Keratinocyte (primary cell): Measurements from ENCODE around the gene GIT1. TPM values are rescaled to one million over a fixed set of nuclear protein-coding genes. Genes with fewer than 3 reads are reported as not detected.

Source experiments
- DNase-seq: peaks from one replicate; pipeline ENCODE4 v3.0.0-alpha.2; 2011; ENCODE audit warnings: low read depth, missing footprints, low spot score
- FAIRE-seq: peaks from 2 replicates; lab custom pipeline; 2011; peaks lifted over from hg19 to GRCh38; lab: Jason Lieb, UNC
- H2AFZ ChIP-seq: 2 replicates; pipeline ENCODE4 v1.6.0; 2012; ENCODE audit warnings: low read length, control low read depth, inconsistent platforms; ENCODE audit not compliant: control insufficient read depth
- H3K27ac ChIP-seq: 2 replicates; pipeline ENCODE4 v1.5.1; 2011; ENCODE audit warnings: low read length; ENCODE audit not compliant: control insufficient read depth, insufficient read depth
- H3K27me3 ChIP-seq: 3 replicates; pipeline ENCODE4 v1.6.0; 2011; ENCODE audit warnings: low read length; ENCODE audit not compliant: control insufficient read depth, insufficient read depth; ENCODE audit errors: extremely low read depth
- H3K36me3 ChIP-seq, 2 experiments: 2 replicates in 1 of 2; 3 replicates in 1 of 2; pipeline ENCODE4 v1.5.1; 2011; ENCODE audit warnings: low read length in 2 of 2, mild to moderate bottlenecking in 1 of 2; ENCODE audit not compliant: control insufficient read depth in 2 of 2, insufficient read depth in 2 of 2; ENCODE audit errors: extremely low read depth in 1 of 2
- H3K4me1 ChIP-seq: 3 replicates; pipeline ENCODE4 v1.5.1; 2011; ENCODE audit warnings: low read length; ENCODE audit not compliant: control insufficient read depth, insufficient read depth; ENCODE audit errors: extremely low read depth
- H3K4me2 ChIP-seq: 3 replicates; pipeline ENCODE4 v1.6.0; 2011; ENCODE audit warnings: low read depth, low read length; ENCODE audit not compliant: control insufficient read depth, insufficient read depth; ENCODE audit errors: extremely low read depth
- H3K4me3 ChIP-seq, 3 experiments: fragments of 200-600 bp in 1 of 3; sonication (generic) in 1 of 3; 2 replicates in 2 of 3; 3 replicates in 1 of 3; pipeline ENCODE4 v1.5.1; 2011 to 2016; ENCODE audit warnings: low read length in 3 of 3, mild to moderate bottlenecking in 3 of 3, control low read depth in 2 of 3, inconsistent platforms in 1 of 3, low read depth in 1 of 3, mixed read lengths in 1 of 3, mixed run types in 1 of 3, moderate library complexity in 1 of 3; ENCODE audit not compliant: control insufficient read depth in 2 of 3, insufficient read depth in 2 of 3; ENCODE audit errors: extremely low read depth in 1 of 3
- H3K79me2 ChIP-seq: 2 replicates; pipeline ENCODE4 v1.6.0; 2012; ENCODE audit warnings: low read length; ENCODE audit not compliant: control insufficient read depth, insufficient read depth
- H3K9ac ChIP-seq: 3 replicates; pipeline ENCODE4 v1.6.0; 2011; ENCODE audit warnings: low read length; ENCODE audit not compliant: control insufficient read depth, insufficient read depth; ENCODE audit errors: extremely low read depth
- H3K9me1 ChIP-seq: 3 replicates; pipeline ENCODE4 v1.6.0; 2011; ENCODE audit warnings: low read length; ENCODE audit not compliant: control insufficient read depth, insufficient read depth; ENCODE audit errors: extremely low read depth
- H3K9me3 ChIP-seq: 2 replicates; pipeline ENCODE4 v1.5.1; 2012; ENCODE audit warnings: low read depth, low read length; ENCODE audit not compliant: control insufficient read depth
- H4K20me1 ChIP-seq: 3 replicates; pipeline ENCODE4 v1.6.0; 2011; ENCODE audit warnings: low read length; ENCODE audit not compliant: control insufficient read depth, insufficient read depth; ENCODE audit errors: extremely low read depth
- EZH2 ChIP-seq: IDR thresholded peaks from one replicate; pipeline ENCODE4 v1.6.1; 2012; ENCODE audit warnings: inconsistent platforms, mild to moderate bottlenecking, low read length, moderate library complexity
- dilution Hi-C: fragments of 300-500 bp; cut with MboI; formaldehyde crosslinking; loops from one replicate; pipeline ENCODE4 v1.7.0; 2020; ENCODE audit warnings: low sequenced_read_pairs; ENCODE audit not compliant: extremely low pct_ligation_motif_present
- polyA plus RNA-seq, 5 experiments: library from polyadenylated mRNA; depleted of rRNA in 3 of 5; stranded (reverse) in 3 of 5; stranded (forward) in 1 of 5; unstranded in 1 of 5; fragments of >200 nt; gene quantifications; 1 replicate in 1 of 5; 2 replicates in 3 of 5; 3 replicates in 1 of 5; pipeline versions ENCODE4 v1.2.1 to v1.2.3, GENCODE V29; 2011 to 2012; ENCODE audit warnings: missing spikeins in 2 of 5, low read depth in 1 of 5, low replicate concordance in 1 of 5
- TF ChIP-seq, protein P1 (sequence below), 3 experiments: IDR thresholded peaks in 1 of 3; conservative IDR thresholded peaks in 1 of 3; optimal IDR thresholded peaks in 1 of 3; 2 replicates in 2 of 3; 3 replicates in 1 of 3; pipeline versions ENCODE3 to v1.5.1; 2011; ENCODE audit warnings: low read length in 3 of 3, mild to moderate bottlenecking in 3 of 3, moderate library complexity in 2 of 3, control low read depth in 1 of 3, inconsistent platforms in 1 of 3; ENCODE audit not compliant: insufficient read depth in 2 of 3; ENCODE audit errors: extremely low read depth in 1 of 3

The GIT1 gene
- polyA plus RNA-seq, 1 donor (not counting 4 experiments of a cell fraction or from before 2014, with no cell fraction given): 42.7 TPM

GRCh38 chr17:29533976-29534375, 55.5 kb downstream of the GIT1 start:
- dilution Hi-C loops: no loop called here
- no peaks in the 10 kb centered on the region for H3K27me3 ChIP-seq
- H3K4me2 ChIP-seq: no peak overlapping the region
- peaks cover 1% of the 10 kb centered on the region for H3K79me2 ChIP-seq
- TF ChIP-seq, protein P1, sequence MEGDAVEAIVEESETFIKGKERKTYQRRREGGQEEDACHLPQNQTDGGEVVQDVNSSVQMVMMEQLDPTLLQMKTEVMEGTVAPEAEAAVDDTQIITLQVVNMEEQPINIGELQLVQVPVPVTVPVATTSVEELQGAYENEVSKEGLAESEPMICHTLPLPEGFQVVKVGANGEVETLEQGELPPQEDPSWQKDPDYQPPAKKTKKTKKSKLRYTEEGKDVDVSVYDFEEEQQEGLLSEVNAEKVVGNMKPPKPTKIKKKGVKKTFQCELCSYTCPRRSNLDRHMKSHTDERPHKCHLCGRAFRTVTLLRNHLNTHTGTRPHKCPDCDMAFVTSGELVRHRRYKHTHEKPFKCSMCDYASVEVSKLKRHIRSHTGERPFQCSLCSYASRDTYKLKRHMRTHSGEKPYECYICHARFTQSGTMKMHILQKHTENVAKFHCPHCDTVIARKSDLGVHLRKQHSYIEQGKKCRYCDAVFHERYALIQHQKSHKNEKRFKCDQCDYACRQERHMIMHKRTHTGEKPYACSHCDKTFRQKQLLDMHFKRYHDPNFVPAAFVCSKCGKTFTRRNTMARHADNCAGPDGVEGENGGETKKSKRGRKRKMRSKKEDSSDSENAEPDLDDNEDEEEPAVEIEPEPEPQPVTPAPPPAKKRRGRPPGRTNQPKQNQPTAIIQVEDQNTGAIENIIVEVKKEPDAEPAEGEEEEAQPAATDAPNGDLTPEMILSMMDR (optimal IDR thresholded peaks at IDR 0.05 in 1 of 3, IDR thresholded peaks at IDR 0.05 in 1 of 3, conservative IDR thresholded peaks at IDR 0.05 in 1 of 3; ENCODE audit: extremely low read depth in 1 of 3, insufficient read depth in 2 of 3, low read length in 3 of 3): no peak
- no peak for TF ChIP-seq EZH2
- no peaks in the 10 kb centered on the region for H3K4me1 ChIP-seq
- no peak overlapping the region for H2AFZ ChIP-seq
- FAIRE-seq (no peak), DNase-seq (no peak)
- no peaks in the 10 kb centered on the region for H3K9me1 ChIP-seq
- no peak overlapping the region for H3K27ac ChIP-seq
- no peak overlapping the region for H3K4me3 ChIP-seq
- H3K9ac ChIP-seq: no peak overlapping the region
- H4K20me1 ChIP-seq: no peaks in the 10 kb centered on the region
- no peaks in the 10 kb centered on the region for H3K9me3 ChIP-seq
- peaks cover 17 to 34% of the 10 kb centered on the region in 2 experiments for H3K36me3 ChIP-seq

- dilution Hi-C loops: no loop called here
These were observed 63.1 kb downstream of the GIT1 start for GRCh38 chr17:29526322-29526721.

More at GRCh38 chr17:29526322-29526721, 63.1 kb downstream of the GIT1 start:
- Histone ChIP-seq H3K9me1 (no peaks in the 10 kb centered on the region), H3K79me2 (no peaks in the 10 kb centered on the region), H2AFZ (no peak overlapping the region), H3K9me3 (no peaks in the 10 kb centered on the region), H3K27ac (no peak overlapping the region), H3K36me3 (peaks cover 15 to 24% of the 10 kb centered on the region in 2 experiments), H3K4me3 (no peak overlapping the region), H3K4me2 (no peak overlapping the region), H3K9ac (no peak overlapping the region), H3K27me3 (no peaks in the 10 kb centered on the region), H3K4me1 (no peaks in the 10 kb centered on the region), H4K20me1 (no peaks in the 10 kb centered on the region)
- TF ChIP-seq, protein P1 (optimal IDR thresholded peaks at IDR 0.05 in 1 of 3, IDR thresholded peaks at IDR 0.05 in 1 of 3, conservative IDR thresholded peaks at IDR 0.05 in 1 of 3; ENCODE audit: extremely low read depth in 1 of 3, insufficient read depth in 2 of 3, low read length in 3 of 3): no peak
- no peak for TF ChIP-seq EZH2
- FAIRE-seq: no peak
- no peak for DNase-seq
